HG03066 (cell line): ENCODE data around the gene NMRAL1.

Source experiments
- ATAC-seq: cut with Tn5 transposase; IDR thresholded peaks from one replicate; pipeline ENCODE4 v1.9.1; 2021; ENCODE audit warnings: low read depth; ENCODE audit not compliant: unreplicated experiment

Gene NMRAL1

GRCh38 chr16:4474192-4474961 lies at the start of gene NMRAL1:
NMRAL1 (minus strand) TSS chr16:4474625; CDS start chr16:4474132, 493 bp downstream.
- ATAC-seq = no peak

DNA sequence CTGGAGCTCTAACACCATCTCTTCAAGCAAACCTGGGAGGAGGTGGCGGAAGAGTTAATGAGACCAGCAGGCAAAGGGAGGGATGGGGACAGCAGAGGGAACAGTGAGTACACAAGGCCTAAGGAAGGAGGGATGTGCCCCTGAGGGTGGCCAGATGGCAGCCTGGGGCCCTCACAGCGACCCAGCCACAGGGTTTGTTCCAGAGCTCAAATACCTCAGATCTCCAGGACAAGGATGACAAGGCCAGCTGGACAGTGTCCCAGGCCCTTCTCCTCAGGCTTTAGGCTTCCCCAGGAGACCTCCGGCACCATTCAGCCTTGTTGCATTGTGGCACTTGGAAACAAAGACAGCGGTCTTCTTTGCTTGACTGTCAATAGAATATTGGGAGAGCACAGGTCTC lies 49.3 kb upstream of the NMRAL1 start:
- ATAC-seq = no peak

- ATAC-seq = no peak
Observed at GRCh38 chr16:4522051-4522581, 47.7 kb upstream of the NMRAL1 start.

DNA sequence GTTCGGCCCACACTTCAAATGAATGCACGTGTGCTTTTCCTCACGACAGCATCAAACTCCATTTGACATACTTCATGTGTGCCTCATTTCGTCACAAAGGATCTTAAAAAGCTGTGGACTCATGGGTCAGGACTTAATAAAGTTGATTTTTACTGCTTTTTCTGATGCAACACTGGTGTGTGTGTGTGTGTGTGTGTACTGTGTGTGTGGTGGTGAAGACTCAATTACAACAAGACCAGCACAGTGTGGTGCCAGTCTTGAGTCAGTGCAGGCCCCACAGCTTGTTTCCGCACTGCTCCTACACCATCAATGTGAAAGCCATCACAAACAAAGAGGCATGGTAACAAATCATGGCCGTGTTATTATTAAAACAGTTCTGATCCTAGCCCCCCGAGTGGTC lies 46.5 kb upstream of the NMRAL1 start:
- ATAC-seq = no peak

GRCh38 chr16:4519274-4520058 lies 45.0 kb upstream of the NMRAL1 start:
- ATAC-seq = no peak

- no peak for ATAC-seq
Observed at GRCh38 chr16:4517812-4518680, 43.6 kb upstream of the NMRAL1 start.

DNA sequence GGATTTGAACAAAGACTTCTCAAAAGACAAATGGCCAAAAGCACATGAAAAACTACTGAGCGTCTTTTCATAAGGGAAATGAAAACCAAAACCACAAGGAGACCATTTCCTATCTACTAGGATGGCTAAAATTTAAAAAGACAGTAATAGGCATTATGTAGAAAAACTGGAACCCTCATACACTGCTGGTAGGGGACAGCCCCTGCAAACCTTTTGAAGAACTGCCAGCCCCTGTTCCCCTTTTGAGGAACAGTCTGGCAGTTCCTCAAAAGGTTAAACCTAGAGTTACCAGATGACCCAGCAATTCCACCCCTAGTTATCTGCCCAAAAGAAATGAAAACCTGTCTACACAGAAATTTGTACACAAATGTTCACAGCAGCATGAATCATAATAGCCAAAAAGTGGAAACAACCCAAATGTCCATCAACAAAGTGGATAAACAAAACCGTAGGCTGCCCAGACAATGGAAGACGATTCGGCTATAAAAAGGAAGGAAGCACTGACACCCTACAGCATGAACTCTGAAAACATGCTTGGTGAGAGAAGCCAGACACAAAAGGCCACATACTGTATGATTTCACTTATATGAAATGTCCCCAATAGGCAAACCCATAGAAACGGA lies 41.3 kb upstream of the NMRAL1 start:
- peak; percentile 53 for ATAC-seq

DNA sequence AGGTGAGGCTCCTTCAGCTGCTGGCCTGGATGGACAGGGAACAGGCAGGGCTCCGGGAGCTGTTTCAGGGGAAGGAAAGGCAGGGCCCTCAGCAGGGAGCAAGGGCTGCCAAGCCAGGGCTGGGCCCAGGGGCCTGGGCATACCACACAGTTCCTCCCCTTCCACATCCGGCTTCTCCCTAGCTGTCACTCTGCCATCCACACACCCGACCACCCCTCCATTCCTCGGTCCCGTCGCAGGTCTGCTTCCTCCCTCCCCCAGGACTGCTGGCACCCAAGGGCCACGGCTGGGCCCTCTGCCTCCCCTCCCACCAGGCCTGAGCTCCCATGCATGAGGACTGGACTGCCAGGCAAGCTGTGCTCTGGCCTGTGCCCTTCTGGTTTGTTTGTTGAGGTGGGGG lies 40.2 kb upstream of the NMRAL1 start:
- ATAC-seq = no peak

DNA sequence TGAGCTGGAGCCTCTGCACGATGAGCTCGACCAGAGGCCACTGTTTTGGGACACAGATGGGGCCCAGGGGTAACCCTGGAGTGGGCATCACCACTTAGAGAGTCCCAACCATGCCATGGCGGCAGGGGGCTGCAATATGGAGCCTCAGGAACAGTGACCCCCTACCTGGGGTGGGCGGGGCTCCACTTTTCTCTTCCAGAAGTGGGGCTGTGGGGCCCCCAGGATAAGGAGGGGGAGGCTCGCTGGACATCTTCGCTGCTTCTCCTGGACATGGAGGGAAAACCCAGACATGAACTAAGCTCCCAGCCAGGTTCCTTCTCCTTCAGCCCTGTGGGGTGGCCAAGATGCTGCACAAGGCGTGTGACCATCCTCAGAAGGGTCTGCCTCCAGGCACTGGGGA lies 39.5 kb upstream of the NMRAL1 start:
- no peak for ATAC-seq

- no peak for ATAC-seq
Observed at GRCh38 chr16:4513086-4513860, 38.8 kb upstream of the NMRAL1 start.

GRCh38 chr16:4512473-4512872 lies 38.0 kb upstream of the NMRAL1 start:
- no peak for ATAC-seq

DNA sequence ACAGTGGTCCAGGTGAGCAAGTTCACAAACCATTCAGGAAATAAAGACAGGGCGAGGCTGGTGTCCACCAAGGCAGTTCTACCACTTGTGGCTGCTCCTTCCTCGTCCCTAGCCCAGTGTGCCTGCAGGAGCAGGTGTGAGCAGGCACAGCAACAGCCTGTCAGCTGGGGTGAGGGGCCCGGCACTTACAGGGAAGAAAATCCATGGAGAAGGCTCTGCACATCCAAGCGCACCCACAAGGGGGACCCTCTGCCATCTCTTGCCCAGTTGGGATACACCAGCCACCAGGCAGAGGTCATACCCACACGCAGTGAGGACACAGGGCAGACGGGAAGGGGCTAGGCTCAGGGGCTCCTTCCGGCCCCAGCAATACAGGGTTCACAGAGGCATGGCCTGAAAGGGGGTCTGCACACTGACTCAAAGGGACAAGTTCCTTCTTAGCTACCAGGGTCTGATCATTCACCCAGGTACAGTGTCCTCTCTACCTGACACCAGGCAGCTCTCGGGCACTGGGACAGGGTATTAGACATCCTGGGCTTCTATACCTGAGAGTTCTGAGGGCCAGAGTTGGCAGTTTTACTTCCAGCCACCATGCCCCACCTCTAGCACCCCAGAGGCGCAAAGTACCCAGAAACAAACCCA lies 37.1 kb upstream of the NMRAL1 start:
- ATAC-seq = no peak

DNA sequence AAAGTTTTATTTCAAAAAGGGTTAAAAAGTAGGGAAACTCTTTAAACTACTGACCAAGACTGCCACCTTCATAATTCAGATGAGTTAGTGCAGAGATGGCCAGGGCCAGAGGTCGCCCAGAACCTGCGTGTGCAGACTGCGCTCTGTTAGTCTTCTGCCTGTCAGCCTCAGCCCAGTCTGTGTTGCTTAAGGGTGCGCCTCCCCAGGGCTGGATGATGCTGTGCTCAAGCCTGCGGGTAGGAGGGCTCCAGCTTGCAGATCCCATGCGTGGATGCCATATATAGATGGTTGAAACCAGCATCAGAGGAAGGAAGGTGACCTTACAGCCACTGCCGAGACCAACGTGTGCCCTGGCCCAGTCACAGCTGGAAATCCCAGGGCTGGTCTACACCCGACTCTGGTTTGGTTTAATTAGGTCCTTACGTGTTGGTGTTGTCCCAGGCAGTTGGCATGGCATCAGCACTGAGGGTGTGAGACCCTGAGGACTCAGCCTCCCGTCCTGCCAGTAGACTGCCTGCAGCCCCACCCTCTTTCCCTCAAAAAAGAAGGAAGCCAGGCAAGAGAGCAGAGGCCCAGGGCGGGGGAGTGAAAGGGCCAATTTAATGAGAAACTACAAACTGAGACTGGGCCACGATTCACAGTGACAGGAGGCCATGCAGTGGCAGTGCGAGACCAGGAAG lies 36.5 kb upstream of the NMRAL1 start:
- ATAC-seq = no peak

GRCh38 chr16:4510131-4510530 lies 35.7 kb upstream of the NMRAL1 start:
- no peak for ATAC-seq

GRCh38 chr16:4509420-4509819 lies 35.0 kb upstream of the NMRAL1 start:
- ATAC-seq = no peak

- ATAC-seq = no peak
Observed at GRCh38 chr16:4508806-4509205, 34.4 kb upstream of the NMRAL1 start.

DNA sequence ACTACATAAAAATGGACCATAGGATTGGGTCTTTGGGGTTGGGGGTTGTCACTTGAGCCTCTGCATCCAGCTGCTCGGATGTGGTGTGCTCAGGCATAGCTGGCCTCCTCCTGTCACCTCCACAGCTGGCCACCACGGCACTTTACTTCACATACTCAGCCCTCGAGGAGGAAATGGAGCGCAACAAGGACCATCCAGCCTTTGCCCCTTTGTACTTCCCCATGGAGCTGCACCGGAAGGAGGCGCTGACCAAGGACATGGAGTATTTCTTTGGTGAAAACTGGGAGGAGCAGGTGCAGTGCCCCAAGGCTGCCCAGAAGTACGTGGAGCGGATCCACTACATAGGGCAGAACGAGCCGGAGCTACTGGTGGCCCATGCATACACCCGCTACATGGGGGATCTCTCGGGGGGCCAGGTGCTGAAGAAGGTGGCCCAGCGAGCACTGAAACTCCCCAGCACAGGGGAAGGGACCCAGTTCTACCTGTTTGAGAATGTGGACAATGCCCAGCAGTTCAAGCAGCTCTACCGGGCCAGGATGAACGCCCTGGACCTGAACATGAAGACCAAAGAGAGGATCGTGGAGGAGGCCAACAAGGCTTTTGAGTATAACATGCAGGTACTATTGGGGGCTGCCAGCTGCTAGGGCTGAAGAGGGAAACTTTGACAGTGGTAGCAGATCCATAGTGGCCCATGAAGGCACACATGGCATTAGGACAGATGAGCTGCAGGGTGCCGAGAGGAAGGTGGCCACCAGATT lies 33.3 kb upstream of the NMRAL1 start:
- ATAC-seq = no peak

DNA sequence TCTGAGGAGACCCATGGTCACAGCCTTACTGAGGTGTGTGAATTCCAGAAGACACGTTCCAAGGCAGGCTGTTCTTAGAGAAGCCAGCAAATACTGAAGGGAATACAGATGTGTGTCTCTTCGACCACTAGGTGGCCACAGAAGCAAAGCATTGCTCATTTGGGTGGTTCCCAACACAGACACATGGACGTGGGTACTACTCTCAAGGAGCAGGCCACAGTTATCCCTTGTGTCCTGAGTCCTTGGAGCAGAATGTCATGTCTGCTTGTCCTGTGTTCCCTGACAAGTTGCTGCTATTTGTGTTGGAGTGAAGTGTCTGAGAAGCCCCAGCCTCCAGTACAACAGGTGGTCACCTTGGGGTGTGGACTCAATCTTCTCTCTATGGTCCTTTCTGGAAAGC lies 32.0 kb upstream of the NMRAL1 start:
- no peak for ATAC-seq
